SK-N-SH treated with all-trans-retinoic acid at 6 μM for 48 hours (cell line): ENCODE measurements around the gene E2F7.

ENCODE experiments used
- ATAC-seq: fragments of 200-7000 bp; cut with Tn5 transposase; 3 replicates; pipeline ENCODE4 v1.9.1; 2020; ENCODE audit warnings: mild to moderate bottlenecking, moderate library complexity
- ARNTL ChIP-seq: fragments of 450-650 bp; formaldehyde crosslinking; IDR thresholded peaks from 2 replicates; pipeline ENCODE4 v1.5.0; 2020; ENCODE audit warnings: low read depth, mild to moderate bottlenecking, moderate library complexity, borderline replicate concordance
- BACH2 ChIP-seq: fragments of 250-450 bp; sonication (Bioruptor Pico); IDR thresholded peaks from 2 replicates; pipeline ENCODE4 v1.9.0; 2021; ENCODE audit warnings: mild to moderate bottlenecking, borderline replicate concordance
- CREB5 ChIP-seq: fragments of 250-450 bp; sonication (Bioruptor Pico); IDR thresholded peaks from 2 replicates; pipeline ENCODE4 v1.5.1; 2020; ENCODE audit warnings: low read depth, mild to moderate bottlenecking, moderate library complexity
- CSDC2 ChIP-seq: fragments of 250-450 bp; sonication (Bioruptor Pico); IDR thresholded peaks from 2 replicates; pipeline ENCODE4 v1.5.0; 2020; ENCODE audit warnings: mild to moderate bottlenecking, moderate library complexity
- GLIS3 ChIP-seq: fragments of 250-450 bp; sonication (Bioruptor Pico); IDR thresholded peaks from 2 replicates; pipeline ENCODE4 v1.5.0; 2020; ENCODE audit warnings: mild to moderate bottlenecking, moderate library complexity
- ISL1 ChIP-seq: fragments of 250-450 bp; sonication (Bioruptor Pico); IDR thresholded peaks from 2 replicates; pipeline ENCODE4 v2.1.2; 2022; ENCODE audit warnings: mild to moderate bottlenecking, moderate library complexity
- OSR1 ChIP-seq: fragments of 250-450 bp; sonication (Bioruptor Pico); IDR thresholded peaks from 2 replicates; pipeline ENCODE4 v1.8.0; 2022; ENCODE audit warnings: moderate library complexity, mild to moderate bottlenecking, inconsistent platforms
- PATZ1 ChIP-seq: fragments of 250-450 bp; sonication (Bioruptor Pico); IDR thresholded peaks from 2 replicates; pipeline ENCODE4 v1.8.0; 2020; ENCODE audit warnings: mild to moderate bottlenecking, moderate library complexity, borderline replicate concordance
- POU6F1 ChIP-seq: fragments of 250-450 bp; sonication (Bioruptor Pico); IDR thresholded peaks from 2 replicates; pipeline ENCODE4 v1.8.0; 2021; ENCODE audit warnings: low read depth, mild to moderate bottlenecking, moderate library complexity, borderline replicate concordance
- PPARA ChIP-seq: fragments of 250-450 bp; sonication (Bioruptor Pico); IDR thresholded peaks from 2 replicates; pipeline ENCODE4 v1.5.0; 2020; ENCODE audit warnings: mild to moderate bottlenecking, borderline replicate concordance
- RARB ChIP-seq: fragments of 250-450 bp; sonication (Bioruptor Pico); IDR thresholded peaks from 2 replicates; pipeline ENCODE4 v1.8.0; 2021; ENCODE audit warnings: mild to moderate bottlenecking, moderate library complexity
- SNAI2 ChIP-seq: fragments of 250-450 bp; sonication (Bioruptor Pico); IDR thresholded peaks from 2 replicates; pipeline ENCODE4 v1.5.0; 2020; ENCODE audit warnings: mild to moderate bottlenecking, moderate library complexity
- TCF4 ChIP-seq: fragments of 250-450 bp; sonication (Bioruptor Pico); IDR thresholded peaks from 2 replicates; pipeline ENCODE4 v1.8.0; 2021; ENCODE audit warnings: mild to moderate bottlenecking, moderate library complexity, borderline replicate concordance
- TOX ChIP-seq: fragments of 250-450 bp; sonication (Bioruptor Pico); IDR thresholded peaks from 2 replicates; pipeline ENCODE4 v1.8.0; 2021; ENCODE audit warnings: mild to moderate bottlenecking, moderate library complexity, borderline replicate concordance
- TSHZ2 ChIP-seq: fragments of 250-450 bp; sonication (Bioruptor Pico); IDR thresholded peaks from 2 replicates; pipeline ENCODE4 v1.5.0; 2020; ENCODE audit warnings: mild to moderate bottlenecking, moderate library complexity
- ZC3H10 ChIP-seq: fragments of 250-450 bp; sonication (Bioruptor Pico); IDR thresholded peaks from 2 replicates; pipeline ENCODE4 v1.5.1; 2021; ENCODE audit warnings: mild to moderate bottlenecking, moderate library complexity
- ZFP3 ChIP-seq: fragments of 250-450 bp; sonication (Bioruptor Pico); IDR thresholded peaks from 2 replicates; pipeline ENCODE4 v1.5.0; 2020; ENCODE audit warnings: mild to moderate bottlenecking, moderate library complexity
- ZFP30 ChIP-seq: fragments of 450-650 bp; formaldehyde crosslinking; IDR thresholded peaks from 2 replicates; pipeline ENCODE4 v1.5.0; 2022; ENCODE audit warnings: mild to moderate bottlenecking, moderate library complexity
- ZNF565 ChIP-seq: fragments of 450-650 bp; formaldehyde crosslinking; conservative IDR thresholded peaks from 2 replicates; pipeline ENCODE4 v1.5.0; 2020; ENCODE audit warnings: low read depth, mild to moderate bottlenecking, moderate library complexity
- ZNF70 ChIP-seq: fragments of 450-650 bp; formaldehyde crosslinking; IDR thresholded peaks from 2 replicates; pipeline ENCODE4 v1.5.0; 2020; ENCODE audit warnings: mild to moderate bottlenecking, moderate library complexity
- ZNF8 ChIP-seq: fragments of 450-650 bp; formaldehyde crosslinking; IDR thresholded peaks from 2 replicates; pipeline ENCODE4 v1.5.0; 2020; ENCODE audit warnings: mild to moderate bottlenecking, moderate library complexity

The E2F7 gene

GRCh38 chr12:76997011-76997780, 68.2 kb downstream of the E2F7 start:
- TF ChIP-seq TSHZ2 (CRISPR knock-in tag), result no peak
- TF ChIP-seq OSR1 (CRISPR knock-in tag), result no peak
- TF ChIP-seq ZC3H10 (CRISPR knock-in tag), result no peak
- TF ChIP-seq PPARA (CRISPR knock-in tag), result no peak
- TF ChIP-seq ZNF565 (CRISPR knock-in tag), result no peak
- no peak for TF ChIP-seq ISL1 (CRISPR knock-in tag)
- no peak for TF ChIP-seq RARB (CRISPR knock-in tag)
- no peak for TF ChIP-seq ZFP30 (CRISPR knock-in tag)
- no peak for TF ChIP-seq GLIS3 (CRISPR knock-in tag)
- TF ChIP-seq PATZ1 (CRISPR knock-in tag), result no peak
- TF ChIP-seq ZNF8 (CRISPR knock-in tag), result no peak
- TF ChIP-seq POU6F1 (CRISPR knock-in tag), result no peak
- TF ChIP-seq CREB5 (CRISPR knock-in tag), result no peak
- no peak for TF ChIP-seq TCF4
- no peak for TF ChIP-seq ARNTL (CRISPR knock-in tag)

GRCh38 chr12:76990716-76991115, 74.7 kb downstream of the E2F7 start:
- ATAC-seq, result no peak
- TF ChIP-seq TOX (CRISPR knock-in tag), result no peak
- TF ChIP-seq ARNTL (CRISPR knock-in tag), result no peak
- TF ChIP-seq CSDC2 (CRISPR knock-in tag), result no peak
- TF ChIP-seq TSHZ2 (CRISPR knock-in tag), result no peak
- TF ChIP-seq ZNF565 (CRISPR knock-in tag), result no peak
- no peak for TF ChIP-seq PATZ1 (CRISPR knock-in tag)
- no peak for TF ChIP-seq ZFP3 (CRISPR knock-in tag)
- TF ChIP-seq BACH2 (CRISPR knock-in tag), result no peak
- TF ChIP-seq OSR1 (CRISPR knock-in tag), result no peak
- TF ChIP-seq POU6F1 (CRISPR knock-in tag), result no peak
- TF ChIP-seq TCF4, result no peak
- no peak for TF ChIP-seq PPARA (CRISPR knock-in tag)
- TF ChIP-seq ZNF70, result no peak
- no peak for TF ChIP-seq ZFP30 (CRISPR knock-in tag)
- TF ChIP-seq RARB (CRISPR knock-in tag), result no peak
- TF ChIP-seq SNAI2 (CRISPR knock-in tag), result no peak
- no peak for TF ChIP-seq GLIS3 (CRISPR knock-in tag)

More at GRCh38 chr12:76997011-76997780, 68.2 kb downstream of the E2F7 start:
- ATAC-seq, result peak; percentile 63
